IPS-NIHi7 (cell line): ENCODE data around the gene ITGA11.

Experiments
- DNase-seq: peaks from one replicate; pipeline ENCODE4 v3.0.0; 2012; ENCODE audit warnings: mixed read lengths; ENCODE audit errors: extremely low spot score

ITGA11 gene

DNA sequence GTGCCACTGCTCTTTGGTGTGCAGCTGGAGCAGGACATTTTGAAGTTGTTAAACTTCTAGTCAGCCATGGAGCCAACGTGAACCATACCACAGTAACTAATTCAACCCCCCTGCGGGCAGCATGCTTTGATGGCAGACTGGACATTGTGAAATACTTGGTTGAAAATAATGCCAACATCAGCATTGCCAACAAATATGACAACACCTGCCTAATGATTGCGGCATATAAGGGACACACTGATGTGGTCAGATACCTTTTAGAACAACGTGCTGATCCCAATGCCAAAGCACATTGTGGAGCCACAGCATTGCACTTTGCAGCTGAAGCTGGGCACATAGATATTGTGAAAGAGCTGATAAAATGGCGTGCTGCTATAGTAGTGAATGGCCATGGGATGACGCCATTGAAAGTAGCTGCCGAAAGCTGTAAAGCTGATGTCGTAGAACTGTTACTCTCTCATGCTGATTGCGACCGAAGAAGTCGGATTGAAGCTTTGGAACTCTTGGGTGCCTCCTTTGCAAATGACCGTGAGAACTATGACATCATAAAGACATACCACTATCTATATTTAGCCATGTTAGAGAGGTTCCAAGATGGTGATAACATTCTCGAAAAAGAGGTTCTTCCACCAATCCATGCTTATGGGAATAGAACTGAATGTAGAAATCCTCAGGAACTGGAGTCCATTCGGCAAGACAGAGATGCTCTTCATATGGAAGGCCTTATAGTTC is 142.2 kb downstream of the ITGA11 start:
- no peak for DNase-seq

DNA sequence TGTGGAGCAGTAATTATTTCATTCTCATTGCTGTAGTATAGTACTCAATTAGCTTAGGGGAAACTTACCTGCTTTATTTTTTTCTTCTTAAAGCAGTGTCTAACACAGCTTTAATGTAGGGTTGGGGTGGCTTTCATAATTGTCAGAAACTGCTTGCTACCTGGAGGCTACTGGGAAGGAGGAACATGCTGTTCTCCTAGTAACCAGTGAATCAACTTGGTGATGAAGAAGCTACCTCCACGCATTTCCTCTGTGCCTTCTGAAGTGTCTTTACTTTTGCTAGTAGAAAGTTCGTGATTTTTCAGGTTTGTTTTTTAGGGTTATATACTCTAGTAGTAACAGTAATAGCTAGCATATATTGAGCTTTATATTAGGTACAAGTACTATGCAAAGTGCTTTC is 142.9 kb downstream of the ITGA11 start:
- DNase-seq = no peak

DNA sequence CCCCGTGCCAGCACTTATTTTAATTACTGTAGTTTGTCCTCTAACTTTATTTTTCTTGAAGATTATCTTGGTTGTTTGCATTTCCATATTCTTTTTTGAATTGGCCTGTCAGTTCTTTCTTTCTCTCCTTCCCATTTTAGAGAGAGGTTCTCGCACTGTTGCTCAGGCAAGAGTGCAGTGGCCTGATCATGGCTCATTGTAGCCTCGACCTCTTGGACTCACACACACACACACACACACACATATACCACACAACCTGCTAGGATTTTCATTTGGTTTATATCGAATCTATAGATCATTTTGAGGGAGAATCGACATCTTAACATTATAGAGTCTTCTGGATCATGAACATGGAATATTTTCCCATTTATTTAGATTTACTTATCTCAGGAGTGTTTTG is 145.7 kb downstream of the ITGA11 start:
- DNase-seq = no peak

DNA sequence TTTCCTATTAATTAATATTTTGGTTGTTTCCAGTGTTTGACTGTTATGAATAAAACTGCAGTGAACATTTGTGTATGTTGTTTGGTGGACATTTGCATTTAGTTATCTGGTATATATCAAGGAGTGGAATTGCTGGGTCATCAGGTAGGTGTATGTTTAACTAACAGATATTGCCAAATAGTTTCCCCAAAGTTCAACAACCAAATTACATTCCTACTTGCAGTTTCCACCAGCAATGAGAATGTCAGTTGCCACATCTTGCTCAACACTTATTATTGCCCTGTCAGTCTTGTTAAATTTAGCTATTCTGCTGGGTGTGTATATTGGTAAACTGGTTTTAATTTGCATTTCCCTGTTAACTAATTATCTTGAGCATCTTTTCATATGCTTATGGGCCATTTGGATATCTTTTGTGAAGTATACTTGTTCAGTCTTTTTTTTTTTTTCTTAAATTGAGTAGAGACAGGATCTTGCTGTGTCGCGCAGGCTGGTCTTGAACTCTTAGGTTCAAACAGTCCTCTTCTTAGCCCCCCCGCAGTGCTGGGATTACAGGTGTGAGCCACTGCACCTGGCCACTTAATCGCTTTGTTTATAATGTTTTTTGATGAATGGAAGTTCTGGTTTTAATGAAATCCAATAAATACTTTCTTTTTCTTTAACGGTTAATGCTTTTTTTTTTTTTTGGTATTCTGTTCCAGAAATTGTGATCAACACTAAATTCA is 146.5 kb downstream of the ITGA11 start:
- no peak for DNase-seq

DNA sequence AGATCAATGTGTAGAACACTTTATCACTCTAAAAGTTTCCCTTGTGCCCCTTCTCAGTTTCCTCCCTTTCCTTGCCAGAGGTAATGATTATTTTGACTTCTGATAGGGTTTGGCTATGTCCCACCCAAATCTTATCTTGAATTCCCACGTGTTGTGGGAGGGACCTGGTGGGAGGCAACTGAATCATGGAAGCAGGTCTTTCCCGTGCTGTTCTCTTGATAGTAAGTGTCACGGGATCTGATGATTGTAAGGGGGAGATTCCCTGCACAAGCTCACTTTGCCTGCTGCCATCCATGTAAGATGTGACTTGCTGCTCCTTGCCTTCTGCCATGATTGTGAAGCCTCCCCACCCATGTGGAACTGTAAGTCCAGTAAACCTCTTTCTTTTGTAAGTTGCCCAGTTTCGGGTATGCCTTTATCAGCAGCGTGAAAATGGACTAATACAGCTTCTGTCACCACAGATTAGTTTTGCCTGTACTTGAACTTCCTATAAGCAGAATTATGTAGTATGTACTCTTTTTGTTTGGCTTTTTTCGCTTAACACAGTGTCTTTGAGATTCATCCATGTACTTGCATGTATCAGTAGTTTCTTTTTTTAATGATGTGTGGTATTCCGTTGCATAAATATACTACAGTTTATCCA is 147.2 kb downstream of the ITGA11 start:
- no peak for DNase-seq

DNA sequence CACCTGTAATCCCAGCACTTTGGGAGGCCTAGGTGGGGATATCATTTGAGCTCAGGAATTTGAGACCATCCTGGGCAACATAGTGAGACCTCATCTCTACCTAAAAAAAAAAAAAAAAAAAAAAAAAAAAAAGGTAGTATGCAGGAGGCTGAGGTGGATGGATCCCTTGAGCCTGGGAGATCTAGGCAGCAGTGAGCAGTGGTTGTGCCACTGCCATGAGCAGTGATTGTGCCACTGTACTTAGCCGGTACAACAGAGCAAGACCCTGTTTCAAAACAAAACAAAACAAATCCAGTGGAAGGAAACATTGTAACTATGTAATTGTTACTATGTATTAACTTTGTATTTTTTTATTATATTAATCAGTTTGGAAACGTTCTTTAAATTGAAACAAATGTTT is 148.6 kb downstream of the ITGA11 start:
- DNase-seq = no peak

DNA sequence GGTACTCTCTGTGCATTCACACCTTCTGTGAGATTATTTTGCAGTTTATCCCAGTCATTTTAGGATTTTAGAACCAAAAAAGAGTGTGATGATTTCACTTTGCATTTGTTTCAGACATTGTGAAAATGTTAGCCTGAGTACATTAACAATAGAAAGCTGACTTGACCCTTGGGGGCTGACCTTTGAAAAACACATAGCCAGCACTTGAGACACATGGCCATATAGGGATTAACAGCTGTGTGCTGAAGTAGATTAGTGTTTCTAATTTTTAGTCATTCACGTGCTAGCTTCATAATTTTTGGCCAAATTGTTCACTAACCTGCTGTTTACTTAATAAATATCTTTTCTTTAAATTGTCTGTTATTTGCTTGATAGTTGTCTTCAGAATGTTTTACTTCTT is 151.0 kb downstream of the ITGA11 start:
- no peak for DNase-seq

DNA sequence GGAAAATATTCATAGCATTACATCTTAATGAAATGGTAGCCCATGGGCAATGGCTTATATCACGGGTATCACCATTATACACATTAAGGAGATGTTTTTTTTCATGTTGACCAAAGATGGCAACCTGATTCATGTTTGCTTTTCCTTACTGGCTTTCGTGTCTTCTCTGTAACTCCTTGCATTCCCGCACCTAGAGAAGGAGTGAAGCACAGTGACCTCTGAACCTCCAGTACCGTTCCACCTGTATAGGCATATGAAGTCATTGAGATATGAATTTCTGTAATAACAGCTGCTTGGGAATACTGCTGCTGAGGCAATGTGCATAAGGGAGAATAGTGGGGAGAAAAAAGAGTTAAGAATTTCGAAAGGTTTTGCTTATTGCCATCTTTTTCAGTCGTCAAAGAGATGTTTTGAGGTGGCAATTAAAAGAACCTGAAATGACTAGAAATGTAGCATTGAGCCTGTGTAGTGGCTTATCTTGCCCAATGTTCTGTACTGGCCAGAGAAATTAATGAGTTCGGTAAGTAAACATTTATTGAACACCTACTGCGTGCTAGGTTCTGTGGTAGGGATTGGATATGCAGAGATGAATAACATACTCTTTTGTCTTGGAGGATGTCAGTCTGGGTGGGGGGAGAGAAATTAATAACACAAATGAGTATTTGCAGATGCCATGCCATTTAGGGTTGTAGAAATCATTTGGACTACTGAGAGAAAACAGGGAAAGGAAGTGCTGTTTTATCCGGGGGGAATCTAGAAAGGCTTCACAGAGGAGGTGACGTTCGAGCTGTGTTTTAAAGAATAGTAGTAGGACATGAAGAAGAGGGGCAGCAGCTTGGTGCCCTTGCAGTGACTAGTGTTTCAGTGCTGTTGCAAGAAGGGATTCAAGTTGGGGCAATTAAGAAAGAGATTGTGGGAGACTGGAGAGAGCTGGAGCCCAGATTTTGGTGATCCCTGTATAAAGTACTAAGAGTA is 151.9 kb downstream of the ITGA11 start:
- no peak for DNase-seq

DNA sequence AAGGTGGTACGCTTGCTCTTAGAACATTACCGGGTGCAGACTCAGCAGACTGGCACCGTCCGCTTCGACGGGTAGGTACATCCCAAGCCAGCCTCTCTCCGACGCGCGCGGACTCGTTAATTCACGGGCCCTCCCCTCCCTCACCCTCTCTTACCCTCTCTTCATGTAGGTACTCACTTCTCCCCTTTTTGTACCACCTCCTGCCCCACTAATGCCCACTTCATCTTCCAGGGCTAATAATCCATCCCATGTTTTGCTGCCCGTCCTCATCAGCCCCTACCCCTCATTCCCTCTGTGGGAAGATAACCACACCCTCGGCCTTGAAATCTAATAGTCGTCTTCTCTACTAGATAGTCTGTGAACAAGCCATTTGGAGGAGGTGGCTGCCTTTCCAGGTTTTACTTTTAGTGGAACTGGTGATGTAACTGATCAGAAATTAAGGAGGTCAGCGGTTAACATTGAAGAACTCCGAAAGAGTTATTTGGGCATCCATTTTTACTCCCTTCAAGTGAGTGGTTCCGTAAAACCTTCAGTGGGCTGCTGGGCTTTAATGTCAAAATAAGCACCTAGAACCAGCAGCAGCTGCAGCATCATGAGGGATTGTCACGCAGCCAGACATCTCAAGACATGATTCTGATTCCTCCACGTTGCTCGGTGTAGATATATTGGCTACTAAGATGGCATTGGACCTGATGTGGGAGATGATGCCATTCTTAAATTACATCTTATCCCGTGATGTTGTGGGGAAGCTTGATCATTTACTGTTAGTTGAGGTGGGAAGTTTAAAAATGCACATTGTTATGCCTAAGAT is 153.2 kb downstream of the ITGA11 start:
- DNase-seq = no peak

DNA sequence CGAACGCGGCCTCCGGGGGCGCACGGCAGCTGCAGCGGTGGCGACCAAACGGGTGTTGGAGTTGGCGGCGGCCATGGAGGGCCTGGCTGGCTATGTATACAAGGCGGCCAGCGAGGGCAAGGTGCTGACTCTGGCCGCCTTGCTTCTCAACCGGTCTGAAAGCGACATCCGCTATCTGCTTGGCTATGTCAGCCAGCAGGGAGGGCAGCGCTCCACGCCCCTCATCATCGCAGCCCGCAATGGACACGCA is 153.7 kb downstream of the ITGA11 start:
- no peak for DNase-seq

DNA sequence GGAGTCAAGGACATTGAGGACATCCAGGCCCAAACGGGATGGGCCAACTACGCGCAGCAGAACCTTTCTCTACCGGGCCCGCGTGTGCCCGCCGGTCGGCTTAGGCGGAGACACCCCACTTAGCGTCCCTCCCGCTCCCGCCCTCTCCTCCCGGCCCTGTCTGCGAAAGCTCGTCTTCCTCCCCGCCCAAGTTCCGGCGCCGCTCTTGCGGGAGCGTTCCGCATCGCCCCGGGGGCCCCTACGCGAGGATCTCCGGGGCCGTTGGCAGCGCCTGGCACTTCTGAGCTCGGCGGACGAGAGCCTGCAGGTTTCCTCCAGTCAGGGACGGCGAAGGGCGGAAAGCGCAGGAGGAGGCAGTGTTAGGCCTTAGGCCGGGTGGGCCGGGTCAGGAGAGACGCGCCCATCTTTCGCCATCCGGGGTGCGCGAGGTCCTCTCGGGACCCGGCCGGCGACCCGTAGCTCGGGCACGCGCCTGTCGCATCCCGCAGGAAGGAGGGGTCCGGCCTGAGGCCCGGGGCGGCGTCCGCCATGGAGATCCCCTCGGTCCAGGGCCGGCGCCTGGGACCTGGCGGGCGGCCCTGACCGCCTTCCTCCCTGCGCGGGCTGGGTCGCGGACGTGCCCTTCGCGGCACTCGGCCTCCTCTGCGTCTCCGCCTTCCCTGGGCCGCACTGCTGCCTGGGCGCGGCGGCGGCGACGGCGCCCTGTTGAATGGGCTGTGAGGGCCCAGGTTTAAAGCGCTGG is 154.2 kb downstream of the ITGA11 start, which contains the start of gene FEM1B:
Gene FEM1B (plus strand): TSS at position 143 of the 742 bp plus-strand sequence. CDS start 673 bp downstream, outside the sequence.
- DNase-seq = peak; percentile 87

DNA sequence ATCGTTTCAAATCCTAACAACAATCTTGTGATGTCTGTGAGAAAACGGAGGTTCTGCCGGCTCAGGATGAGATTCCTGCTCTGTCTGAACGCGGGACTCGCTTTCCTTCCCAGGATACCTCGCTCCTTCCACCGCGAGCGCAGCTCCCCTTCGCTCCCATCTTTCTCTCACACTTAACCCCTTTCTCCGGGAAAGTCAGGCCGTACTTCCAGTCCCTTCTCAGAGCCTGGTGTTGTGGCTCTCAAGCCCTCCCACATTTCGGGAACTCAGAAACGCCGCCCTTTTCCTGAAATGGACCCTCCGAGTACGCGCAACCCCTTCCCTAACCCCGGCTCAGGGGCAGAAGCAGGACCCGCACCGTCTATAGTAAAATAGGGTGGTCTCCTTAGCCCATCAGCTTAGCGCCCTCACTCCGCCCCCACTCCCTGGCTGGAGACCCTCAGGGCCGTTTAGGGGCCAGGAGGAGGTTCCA is 154.8 kb downstream of the ITGA11 start:
- peak; percentile 48 for DNase-seq

DNA sequence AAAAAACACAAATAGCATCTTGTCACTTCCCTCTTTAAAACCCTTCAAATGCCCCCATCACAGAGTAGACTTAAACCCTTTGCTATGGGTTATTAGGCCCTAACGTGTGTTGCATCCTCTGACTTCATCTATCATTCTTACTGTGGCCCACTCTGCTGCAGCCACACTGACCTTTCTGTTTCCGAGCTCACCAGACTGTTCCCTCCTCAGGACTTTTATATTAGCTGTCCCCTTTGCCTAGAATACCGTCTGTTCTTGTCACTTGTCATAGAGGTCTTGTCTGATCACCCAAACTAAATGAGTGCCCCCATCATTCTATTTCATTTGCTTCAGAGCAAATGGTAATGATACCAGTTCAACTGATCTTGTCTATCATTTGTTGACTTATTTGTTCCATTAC is 155.3 kb downstream of the ITGA11 start:
- no peak for DNase-seq

DNA sequence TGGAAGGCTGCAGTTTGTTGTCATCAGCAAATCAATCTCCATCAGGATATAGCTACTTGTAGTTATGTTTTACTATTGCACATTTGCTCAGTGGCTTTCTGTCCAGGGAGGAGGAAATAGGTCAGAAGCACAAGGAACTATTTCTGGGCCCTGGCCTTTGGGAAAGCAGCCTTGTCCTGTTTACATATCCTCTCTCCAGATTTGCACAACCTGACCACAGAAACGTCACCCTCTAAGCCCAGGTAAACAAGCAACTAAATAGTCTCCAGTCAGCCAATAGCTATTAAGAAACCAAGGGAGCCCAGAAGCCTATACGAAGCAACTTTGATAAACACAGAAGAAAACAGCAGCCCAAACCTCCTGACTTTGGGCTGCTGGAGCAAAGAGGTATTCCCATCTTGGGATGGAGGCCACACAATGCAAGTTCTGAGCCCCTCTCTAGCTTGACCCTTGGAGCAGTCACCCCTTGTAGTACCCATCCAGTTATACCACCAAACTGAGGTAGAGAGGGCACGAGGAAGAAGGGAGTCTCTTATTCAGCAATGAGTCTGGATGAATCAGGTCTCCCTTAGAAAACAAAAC is 156.7 kb downstream of the ITGA11 start:
- DNase-seq = no peak

DNA sequence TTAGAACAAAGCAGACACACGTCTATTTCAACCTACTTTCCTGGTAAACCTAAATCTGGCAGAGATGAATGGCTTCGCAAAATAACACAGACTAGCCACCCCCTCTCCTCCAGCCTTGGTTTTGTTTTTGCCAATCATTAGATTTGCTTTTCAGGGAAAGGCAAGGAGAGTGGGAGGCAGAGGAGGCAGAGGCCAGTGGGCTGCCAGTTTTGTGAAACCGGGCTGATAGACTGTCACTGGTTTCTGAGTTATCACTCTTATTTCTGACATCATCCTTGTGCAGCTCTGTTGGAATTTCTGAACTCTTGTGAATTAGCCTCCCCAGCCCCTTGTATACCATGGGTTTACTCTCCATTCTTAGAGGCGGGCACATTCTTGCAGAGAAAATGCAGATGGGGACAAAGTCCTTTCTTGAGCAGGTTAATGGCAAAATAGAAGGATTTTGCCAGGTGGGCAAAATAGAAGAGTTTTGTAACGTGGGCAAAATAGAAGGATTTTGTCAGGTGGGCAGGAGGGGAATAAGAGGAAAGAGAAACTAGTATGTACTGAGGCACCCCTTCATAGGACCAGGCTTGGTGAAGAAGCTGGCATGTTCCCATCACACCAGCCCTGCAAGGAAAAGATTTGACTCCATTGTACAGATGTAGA is 157.6 kb downstream of the ITGA11 start:
- DNase-seq = no peak

DNA sequence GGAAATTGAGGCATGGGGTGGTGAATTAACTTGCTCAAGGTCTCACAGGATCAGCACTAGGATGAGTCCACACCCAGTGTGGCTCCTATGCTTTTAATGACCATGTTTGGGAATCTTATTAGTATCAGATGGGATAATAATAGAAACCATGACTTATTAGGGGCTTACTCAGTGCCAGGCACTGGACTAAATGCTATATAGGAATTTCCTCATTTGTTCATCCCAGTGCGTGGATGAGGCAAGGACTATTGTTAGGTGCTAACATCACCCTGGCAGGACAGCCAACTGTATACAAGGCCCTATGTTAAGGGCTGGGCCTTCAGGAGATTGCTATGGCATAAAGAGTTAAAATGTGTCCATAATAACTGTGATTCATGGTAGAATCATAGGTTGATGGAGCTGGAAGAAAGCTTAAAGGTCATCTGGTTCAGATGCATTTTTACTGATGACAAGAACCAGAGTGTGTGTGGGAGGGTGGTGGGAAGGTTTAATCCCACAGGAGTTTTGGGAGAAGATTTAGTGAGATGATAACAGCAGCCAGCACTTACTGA is 159.2 kb downstream of the ITGA11 start:
- no peak for DNase-seq

DNA sequence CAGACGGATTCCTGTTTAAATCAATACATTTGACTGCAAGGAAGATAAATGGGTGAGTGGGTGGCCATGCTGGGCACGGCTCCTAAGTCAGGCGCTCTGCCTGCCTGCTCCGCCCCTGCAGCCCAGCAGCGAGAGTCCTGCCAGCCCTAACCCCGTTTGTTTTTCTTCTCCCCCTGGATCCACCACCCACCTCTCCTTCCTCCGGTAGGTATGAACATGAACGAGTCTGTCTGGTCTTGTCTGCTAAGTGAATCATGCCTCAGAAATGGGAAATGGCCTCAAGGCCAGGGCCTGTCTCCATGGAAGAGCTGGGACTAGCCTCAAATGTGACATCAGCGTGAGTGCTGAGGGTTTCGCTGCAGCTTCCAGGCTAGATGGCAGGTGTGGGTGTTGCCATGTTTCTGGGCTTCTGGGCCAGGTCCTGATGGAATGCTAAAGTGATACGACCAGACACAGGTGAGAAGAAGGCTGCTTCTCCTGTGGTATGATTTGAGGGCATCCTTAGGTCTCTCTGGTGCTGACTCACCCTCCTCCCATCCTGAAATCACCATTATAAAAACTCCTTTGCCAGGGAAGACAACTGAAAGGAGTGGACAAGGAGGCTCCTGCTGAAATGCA is 160.0 kb downstream of the ITGA11 start:
- DNase-seq = peak; percentile 41

DNA sequence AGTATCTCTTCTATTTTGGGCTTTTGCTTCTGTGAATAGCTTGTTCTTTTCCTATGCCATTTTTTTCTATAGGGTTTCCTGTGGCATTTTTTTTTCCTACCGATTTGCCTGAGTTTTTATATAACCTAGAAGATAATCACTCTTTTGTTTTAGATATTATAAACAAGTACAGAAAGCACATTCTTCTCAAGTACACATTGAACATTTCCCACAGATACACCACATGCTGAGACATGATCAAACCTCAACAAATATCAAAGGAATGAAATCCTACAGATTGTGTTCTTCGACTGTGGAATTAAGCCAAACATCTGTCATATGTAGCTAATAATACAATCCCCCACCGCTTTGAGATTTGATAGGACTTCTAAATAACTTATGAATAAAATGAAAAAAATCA is 163.6 kb downstream of the ITGA11 start:
- DNase-seq = no peak

DNA sequence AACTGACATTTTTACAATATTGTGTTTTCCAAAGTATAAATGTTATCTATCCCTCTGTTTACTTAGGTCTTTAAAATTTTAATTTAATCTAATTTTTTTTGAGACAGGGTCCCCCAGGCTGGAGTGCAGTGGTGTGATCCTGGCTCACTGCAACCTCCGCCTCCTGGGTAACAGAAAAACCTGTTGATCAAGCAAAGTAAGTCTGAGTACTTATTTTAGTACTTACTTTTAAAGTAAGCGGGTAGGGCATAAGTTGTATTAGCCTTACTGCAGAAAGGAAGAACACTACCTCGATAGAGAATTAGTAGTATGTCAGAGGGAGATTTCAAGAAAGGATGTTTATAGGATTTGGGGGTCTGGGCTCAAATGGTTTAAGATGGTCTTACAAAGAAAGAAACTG is 166.3 kb downstream of the ITGA11 start:
- DNase-seq = no peak
